Upper lobe of left lung (tissue), 4 donors: ENCODE results near the gene SLC38A9.

ENCODE experiments used
- EP300 ChIP-seq, 4 donors: sonication (generic); formaldehyde crosslinking; IDR thresholded peaks; one replicate each; pipeline ENCODE4 v1.5.1; 2017; ENCODE audit warnings: antibody characterized with exemption in 4 of 4, control low read depth in 2 of 4
- POLR2A ChIP-seq, 4 donors: fragments of 450-650 bp; IDR thresholded peaks; one replicate each; pipeline ENCODE4 v1.5.1; 2016 to 2017; ENCODE audit warnings: antibody characterized with exemption in 4 of 4, mild to moderate bottlenecking in 2 of 4
- POLR2AphosphoS5 ChIP-seq, 2 donors: sonication (generic); formaldehyde crosslinking; IDR thresholded peaks; one replicate each; pipeline ENCODE4 v1.5.1; 2017; ENCODE audit warnings: antibody characterized with exemption in 2 of 2
- TF ChIP-seq, protein P1 (sequence below), 6 experiments: fragments of 450-650 bp in 4 of 6; fragments of 200-600 bp in 2 of 6; sonication (generic) in 2 of 6; IDR thresholded peaks; one replicate each; pipeline ENCODE4 v1.5.1; 2016 to 2019; ENCODE audit warnings: antibody characterized with exemption in 6 of 6

- TF ChIP-seq POLR2A (IDR thresholded peaks at IDR 0.05) (no peak), EP300 (IDR thresholded peaks at IDR 0.05) (no peak), POLR2AphosphoS5 (IDR thresholded peaks at IDR 0.05) (no peak)
- TF ChIP-seq, protein P1, sequence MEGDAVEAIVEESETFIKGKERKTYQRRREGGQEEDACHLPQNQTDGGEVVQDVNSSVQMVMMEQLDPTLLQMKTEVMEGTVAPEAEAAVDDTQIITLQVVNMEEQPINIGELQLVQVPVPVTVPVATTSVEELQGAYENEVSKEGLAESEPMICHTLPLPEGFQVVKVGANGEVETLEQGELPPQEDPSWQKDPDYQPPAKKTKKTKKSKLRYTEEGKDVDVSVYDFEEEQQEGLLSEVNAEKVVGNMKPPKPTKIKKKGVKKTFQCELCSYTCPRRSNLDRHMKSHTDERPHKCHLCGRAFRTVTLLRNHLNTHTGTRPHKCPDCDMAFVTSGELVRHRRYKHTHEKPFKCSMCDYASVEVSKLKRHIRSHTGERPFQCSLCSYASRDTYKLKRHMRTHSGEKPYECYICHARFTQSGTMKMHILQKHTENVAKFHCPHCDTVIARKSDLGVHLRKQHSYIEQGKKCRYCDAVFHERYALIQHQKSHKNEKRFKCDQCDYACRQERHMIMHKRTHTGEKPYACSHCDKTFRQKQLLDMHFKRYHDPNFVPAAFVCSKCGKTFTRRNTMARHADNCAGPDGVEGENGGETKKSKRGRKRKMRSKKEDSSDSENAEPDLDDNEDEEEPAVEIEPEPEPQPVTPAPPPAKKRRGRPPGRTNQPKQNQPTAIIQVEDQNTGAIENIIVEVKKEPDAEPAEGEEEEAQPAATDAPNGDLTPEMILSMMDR (IDR thresholded peaks at IDR 0.05), result no peak
These were observed 90.9 kb downstream of the SLC38A9 start for GRCh38 chr5:55621229-55621628.
